GM21737 (cell line): Measurements from ENCODE around the gene BPIFA2.
"Not testable (repeated sequence)": the region's sequence is repeated elsewhere in the genome, so short reads cannot be mapped to it uniquely, and the experiment has no call there.

Experiments
- ATAC-seq: cut with Tn5 transposase; IDR thresholded peaks from one replicate; pipeline ENCODE4 v1.9.1; 2021; ENCODE audit warnings: mild to moderate bottlenecking, moderate library complexity; ENCODE audit not compliant: unreplicated experiment

BPIFA2 gene, protein sequence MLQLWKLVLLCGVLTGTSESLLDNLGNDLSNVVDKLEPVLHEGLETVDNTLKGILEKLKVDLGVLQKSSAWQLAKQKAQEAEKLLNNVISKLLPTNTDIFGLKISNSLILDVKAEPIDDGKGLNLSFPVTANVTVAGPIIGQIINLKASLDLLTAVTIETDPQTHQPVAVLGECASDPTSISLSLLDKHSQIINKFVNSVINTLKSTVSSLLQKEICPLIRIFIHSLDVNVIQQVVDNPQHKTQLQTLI

DNA sequence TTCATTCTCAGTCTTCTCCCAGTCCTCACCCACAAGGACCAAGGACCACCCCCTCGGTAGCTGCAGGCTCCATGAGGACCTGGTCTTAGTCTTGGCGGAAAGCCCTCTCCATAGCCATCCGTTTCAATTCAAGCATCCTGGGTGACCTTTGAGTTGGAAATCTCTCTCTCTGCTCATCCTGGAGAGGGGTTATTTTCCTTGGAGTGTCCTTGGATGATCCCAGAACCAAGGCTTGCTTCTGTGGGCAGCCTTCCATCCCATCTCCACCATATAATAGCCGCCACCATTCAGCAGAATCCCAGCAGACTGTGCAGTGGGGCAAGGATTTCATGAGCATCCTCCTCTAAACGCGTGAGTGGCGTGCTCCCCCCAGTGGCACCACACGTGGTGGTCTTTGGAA, at the start of gene BPIFA2:
Gene BPIFA2, plus strand, starts transcription at position 301 of the 400 bp plus-strand sequence. CDS start 987 bp downstream, outside the sequence.
- ATAC-seq: no peak

DNA sequence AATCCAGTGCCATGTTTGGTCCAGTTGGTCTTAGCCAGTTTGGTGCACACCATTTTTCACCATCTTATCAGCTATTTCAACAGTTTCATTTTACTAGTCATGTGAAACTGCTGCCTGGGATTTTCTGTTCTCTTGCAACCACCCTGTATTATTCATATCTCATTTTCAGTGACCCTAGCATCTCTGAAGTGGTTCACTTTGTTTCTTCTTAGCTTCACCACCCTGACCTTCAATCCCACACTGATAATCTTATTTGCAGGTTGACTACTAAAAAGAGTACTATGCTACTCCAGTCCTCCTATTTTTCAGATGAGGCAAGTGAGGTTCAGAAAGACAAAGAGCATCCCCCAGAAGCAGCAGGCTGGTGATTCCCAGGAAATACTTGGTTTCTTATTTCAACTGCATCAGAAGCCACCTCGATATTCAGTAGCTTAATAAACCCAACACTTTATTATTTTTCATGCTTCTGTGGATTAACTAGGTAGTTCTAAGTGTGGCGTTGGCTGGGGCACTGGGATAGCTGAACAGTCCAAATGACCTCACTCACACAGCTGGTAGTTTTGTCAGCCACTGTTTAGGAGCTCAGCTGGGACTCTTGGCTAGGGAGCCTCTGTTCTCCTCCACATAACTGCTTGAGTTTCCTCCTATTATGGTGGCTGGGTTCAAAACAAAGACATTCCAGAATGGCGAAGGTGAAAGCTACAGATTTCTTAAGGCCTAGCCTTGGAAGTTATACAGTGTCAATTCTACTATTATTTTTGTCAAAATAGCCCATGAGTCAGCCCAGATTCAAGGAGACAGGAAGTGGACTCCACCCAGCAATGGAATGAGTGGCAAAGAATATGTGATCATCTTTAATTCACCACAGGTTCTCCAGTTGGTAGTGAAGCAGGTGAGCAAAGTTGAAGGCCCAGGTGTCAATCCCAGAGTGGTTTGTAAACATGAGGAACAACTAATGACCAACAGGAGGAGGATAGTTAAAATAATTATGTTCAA, 47.9 kb upstream of the BPIFA2 start:
- no peak for ATAC-seq

DNA sequence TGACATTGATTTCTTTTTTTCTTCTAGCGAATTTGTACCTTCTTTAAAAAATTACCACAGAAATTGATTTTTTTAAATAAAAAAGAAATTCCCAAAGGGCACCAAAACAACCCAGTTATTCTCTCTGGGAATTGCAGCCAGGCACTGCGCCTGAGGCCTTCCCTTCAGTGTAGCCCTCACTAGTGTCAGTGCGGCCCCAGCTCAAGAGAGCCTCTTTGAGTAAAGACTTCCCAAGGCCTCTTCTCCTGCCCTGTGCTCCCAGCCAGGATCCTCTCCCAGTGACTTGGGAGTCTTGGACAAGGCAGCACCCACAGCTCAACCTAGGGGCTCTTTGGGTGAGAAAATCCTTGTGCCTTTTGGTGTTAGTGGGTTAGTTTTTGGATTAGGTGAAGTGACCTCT, 47.0 kb upstream of the BPIFA2 start:
- no peak for ATAC-seq

DNA sequence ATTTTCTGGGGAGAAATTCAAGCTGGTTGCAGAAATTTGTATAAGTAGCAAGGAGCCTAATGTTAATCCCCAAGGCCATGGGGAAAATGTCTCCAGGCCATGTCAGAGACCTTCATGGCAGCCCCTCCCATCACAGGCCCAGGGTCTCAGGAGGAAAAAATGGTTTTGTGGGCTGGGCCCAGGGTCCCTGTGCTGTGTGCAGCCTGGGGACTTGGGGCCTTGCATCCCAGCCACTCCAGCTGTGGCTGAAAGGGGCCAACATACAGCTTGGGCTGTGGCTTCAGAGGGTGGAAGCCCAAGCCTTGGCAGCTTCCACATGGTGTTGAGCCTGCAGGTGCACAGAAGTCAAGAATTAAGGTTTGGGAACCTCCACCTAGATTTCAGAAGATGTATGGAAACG, 45.7 kb upstream of the BPIFA2 start:
- ATAC-seq: not testable (repeated sequence)

DNA sequence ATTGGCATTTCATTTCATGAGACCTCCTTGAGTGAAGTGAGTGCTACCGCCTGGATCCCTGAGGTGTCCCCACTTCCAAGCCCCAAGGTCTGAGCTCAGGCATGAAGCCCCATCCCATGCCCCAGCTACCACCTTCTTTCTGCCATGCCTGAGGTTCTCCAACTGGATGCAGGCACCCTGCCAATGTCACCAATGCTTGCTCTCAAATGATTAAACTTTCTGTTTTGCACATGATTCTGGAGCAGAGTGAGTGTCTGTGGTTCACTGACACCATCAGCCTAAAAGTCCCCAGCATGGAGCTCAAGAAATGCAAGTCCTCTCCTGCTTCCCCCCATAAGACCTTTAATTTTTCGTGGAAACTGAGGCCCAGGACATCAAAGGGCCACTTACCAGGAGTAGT, 43.7 kb upstream of the BPIFA2 start:
- no peak for ATAC-seq

DNA sequence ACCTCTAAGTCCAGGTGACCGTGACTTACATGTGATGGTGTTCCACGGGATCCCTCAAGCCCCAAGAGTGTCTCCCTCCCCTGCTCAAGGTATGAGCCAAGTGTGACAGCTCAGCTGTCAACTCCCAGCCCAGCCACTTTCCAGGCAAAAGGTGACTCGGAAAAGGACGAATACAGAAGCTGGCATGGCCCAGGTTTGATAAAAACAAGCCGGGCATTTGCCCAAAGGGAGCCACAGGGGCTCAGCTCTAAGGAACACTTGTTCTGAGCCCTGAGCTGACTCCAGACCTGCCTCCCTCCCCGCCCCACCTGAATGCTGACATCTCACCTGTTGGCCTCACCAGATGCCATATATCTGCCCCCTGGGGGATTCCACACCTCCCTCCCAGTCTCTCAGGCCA, 43.0 kb upstream of the BPIFA2 start:
- ATAC-seq: no peak

DNA sequence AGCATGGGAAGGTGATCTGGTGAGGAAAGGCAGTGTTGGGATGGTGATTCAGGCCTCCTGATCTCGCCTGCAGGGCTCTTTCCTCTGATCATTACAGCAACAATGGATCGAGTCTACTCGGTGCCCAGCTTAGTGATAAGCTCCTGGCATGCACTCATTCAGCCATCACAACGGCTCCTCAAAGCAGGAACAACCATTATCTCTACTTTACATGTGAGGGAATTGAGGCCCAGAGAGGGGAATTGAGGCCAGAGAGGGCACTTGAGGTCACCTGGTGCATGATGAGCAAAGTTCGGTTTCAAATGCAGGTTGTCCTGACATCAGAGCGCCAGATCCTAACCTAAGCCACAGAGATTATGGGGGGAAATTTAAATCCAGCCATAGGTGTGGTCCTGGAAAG, 42.0 kb upstream of the BPIFA2 start:
- no peak for ATAC-seq

DNA sequence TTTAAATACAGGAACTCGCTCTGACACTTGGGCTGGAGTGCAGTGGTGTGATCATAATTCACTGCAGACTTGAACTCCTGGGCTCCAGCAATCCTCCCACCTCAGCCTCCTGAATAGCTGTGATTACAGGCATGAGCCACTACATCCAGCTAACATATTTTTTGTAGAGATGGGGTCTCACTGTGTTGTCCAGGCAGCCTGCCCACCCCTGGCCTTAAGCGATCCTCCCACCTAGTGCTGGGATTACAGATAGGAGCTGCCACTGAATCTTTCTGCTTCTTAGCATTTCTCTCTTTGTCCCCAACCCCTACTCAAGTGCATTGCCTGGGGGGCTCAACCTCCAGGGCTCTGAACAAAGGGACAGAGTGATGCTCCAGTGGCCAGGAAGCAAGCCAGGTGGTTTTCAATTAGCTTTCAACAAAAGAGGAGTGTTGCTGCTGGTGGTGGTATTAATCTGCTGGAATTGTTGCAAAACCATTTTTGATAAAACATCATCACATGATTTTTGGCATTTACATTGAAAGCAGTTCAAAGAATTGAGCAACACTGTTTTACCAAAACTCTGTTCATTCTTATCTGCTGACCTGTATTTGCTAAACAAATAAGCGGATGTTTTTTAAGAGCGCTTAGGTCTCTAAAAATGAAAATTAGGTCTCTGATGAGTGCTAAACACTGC, 40.4 kb upstream of the BPIFA2 start:
- ATAC-seq: no peak

DNA sequence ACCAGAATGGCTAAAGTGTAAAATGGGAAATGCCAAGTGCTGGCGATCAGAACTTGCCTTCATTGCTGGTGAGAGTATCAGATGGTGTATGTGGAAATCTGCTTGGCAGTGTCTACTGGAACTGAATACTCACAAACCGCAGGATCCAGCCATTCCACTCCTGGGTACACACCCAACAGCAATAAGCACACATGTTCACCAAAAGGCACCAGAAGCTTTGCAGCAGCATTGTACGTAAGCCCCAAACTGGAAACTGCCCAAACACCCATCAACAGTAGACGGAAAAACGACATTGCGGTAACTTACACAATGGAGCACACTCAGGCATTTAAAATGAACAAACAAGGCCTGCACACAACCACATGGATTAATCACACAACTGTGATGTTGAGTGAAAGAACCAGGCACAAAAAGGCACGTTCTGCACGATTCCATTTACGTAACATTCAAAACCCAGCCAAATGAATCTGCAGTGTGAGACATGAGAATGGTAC, 37.3 kb upstream of the BPIFA2 start:
- ATAC-seq: no peak

DNA sequence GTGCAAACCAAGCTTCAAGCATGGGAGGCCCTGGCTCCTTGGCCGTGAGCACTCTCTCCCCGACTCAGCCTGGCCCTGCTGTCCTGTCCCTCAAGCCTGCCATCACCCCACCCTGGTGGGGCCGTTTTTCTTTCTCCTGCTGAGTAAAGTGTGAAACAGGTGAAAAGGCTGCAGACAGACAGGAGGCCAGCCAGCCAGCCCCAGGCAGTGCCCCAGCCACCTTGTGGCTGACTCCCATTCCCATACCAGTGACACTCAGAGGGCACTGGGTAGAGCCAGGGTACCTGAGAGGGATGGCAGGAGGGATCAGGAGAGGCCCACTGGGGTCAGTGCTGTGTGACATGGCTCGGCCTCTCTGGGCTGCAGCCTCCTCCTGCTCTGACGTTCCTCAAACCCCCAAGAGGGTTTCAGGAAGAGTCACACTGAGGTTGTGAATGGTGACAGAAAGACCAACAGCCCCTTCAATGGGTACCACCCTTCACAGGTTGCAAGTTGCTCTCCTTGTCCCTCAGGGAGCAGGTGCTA, 35.9 kb upstream of the BPIFA2 start:
- no peak for ATAC-seq

DNA sequence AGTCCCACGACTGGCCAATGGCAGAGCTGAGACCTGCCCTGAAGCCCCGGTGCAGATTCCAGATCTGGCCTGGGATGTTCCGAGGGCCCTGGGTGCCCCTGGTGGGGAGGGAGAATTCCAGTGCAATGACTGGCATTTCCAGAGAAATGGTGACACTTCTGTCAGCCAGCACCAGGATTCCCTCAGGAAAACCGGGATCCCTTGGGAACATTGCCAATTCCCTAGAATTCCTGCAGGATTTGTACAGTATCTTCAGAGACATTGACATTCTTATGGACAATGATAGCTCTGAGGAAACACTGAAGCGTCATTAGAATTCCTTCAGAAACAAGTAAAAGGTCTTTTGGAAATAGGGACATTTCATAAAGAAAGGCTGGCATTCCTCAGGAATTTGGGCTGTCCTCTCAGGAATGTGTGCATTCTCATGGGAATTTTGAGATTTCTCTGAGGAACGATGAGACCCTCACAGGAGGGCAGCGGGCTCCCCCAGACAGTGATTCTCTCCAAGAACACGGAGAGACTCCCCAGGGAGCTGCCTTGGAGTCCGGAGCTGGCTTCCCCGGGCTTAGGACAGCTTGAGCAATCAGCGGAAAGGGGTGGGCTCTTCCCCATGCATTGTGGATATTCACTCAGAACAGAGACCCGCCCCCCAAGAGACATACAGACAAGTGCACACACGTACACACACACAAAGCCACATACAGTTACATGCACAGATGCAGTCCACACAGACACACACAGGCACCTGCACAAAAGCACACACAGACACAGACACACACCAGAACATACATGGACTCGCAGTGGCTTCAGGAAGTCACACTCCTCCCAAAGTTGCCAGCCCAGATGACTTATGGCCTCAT, 35.2 kb upstream of the BPIFA2 start:
- ATAC-seq: no peak

DNA sequence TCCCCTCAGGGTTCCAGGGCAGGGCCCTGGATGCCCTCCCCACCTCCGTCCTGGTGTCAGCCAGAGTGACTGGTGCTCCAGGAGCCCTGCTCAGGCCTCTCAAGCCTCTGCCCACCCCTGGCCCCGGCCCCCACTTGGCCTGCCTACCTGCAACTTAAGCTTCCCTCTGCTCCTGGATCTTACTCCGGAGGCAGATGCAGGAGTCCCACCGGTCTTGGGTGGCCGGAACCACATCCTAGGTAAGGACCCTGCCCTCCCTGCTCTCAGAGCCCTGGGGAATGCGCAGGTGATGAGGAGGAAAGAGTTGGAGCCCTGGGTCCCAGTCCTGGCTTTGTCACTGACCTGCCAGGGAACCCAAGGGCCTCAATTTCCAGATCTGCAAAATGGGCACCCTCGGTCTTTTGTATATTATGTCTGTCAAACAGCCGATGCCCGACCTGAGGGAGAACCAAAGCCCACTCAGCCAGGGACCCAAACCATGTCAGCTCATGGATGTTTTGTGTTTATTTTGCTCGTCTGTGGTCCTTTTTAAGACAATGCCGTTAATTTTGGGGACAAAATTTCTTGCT, 34.5 kb upstream of the BPIFA2 start:
- no peak for ATAC-seq

DNA sequence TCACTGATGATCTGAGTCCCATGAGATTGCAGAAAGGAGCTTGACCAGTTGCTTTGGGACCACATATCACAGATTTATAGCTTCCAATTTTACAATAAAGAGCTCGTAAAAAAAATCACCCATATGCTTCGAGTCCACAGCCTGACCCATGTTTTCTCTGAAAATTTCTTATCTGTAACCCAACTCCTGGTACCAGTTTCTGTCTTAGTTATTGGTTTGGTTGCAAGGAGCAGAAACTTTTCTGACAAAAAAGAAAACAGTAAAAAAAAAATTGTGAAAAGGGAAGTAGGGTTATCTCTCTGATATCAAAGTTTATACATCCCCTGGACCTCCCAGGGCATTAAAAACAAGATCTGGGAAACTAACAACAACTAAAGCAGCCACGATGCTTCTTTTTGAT, 30.8 kb upstream of the BPIFA2 start:
- ATAC-seq: no peak

DNA sequence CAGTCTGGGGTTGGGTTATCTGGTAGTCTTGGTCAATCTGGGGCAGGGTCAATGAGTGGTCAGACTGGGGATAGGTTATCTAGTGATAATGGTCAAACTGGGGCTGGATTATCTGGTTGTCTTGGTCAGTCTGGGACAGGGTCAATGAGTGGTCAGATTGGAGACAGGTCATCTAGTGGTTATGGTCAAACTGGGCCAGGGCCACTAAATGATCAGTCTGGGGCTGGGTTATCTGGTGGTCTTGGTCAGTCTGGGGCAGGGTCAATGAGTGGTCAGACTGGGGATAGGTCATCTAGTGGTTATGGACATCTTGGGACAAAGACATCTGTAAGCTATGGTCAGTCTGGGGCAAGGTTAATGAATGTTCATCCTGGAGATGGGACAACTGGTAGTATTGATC, 28.5 kb upstream of the BPIFA2 start:
- no peak for ATAC-seq

DNA sequence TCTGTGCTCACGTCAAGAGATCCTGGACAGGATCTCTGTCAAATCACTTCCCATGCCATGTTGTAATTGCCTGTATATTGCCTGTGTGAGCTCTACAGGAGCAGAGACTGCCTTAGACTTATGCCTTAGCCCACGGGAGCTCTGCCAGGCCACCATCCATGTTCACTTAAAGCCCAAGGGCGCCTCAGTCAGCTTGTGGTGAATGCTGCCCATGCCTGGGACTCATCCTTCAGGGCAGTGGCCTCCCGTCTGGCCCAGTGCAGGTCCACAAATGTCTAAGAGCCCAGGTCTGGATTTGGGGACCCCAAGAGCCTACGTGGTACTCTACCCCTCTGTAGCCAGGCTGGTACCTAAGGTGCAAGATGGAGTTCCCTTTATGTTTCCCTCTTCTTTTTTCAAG, 22.4 kb upstream of the BPIFA2 start:
- no peak for ATAC-seq

DNA sequence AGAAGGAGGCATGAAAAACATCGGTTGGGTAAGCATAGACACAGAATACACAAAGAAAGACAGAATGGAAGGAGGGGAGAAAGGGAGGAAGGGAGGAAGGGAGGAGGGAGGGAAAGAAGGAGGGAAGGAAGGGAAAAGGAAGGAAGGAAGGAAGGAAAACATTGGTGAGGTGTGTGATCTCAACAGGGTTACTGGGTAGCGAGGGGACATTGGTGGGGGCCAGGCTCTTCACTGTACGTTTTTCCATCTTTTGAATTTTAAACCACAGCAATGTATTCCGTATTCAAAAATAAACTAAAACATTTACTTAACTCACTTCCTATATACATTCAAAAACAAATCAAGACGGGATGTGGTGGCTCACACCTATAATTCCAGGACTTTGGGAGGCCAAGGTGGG, 20.7 kb upstream of the BPIFA2 start:
- ATAC-seq: no peak

DNA sequence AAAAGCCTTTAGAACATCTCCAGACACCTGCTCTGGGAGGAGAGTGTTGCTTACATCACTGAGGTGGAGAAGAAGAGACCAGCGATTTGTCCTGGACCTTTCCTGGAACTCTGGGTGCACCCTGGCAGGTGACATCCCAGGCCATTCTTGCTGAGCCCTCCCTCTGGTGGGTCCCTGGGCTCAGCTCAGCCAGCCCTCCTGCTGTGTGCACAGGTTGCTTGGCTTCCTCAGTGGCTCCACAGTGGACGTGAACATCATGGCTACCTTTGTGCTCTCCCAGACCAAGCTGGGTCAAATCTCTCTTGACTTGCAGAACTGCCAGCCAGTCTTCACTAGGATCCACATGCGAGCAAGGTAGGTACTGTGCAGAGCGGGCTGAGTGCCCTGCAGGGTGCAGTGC, 19.9 kb upstream of the BPIFA2 start:
- ATAC-seq: no peak

DNA sequence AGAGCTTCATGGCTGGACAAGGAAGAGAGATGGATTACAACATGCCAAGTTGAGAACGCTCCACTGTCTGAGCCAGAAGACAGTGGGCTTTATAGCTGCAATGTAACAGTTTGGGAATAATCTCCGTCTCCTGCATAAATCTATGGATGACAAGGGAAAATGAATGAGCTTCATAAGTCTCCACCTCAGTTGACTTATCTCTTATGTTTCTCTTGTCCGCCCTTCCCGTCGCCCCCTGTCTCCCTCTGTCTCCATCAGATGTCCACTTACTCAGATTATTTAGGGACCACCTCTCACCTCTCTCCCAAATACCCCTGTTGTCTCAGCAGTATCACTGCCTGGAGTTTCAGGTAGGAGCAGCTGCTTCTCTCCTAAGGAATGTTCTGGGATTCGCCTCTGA, 13.7 kb upstream of the BPIFA2 start:
- no peak for ATAC-seq

DNA sequence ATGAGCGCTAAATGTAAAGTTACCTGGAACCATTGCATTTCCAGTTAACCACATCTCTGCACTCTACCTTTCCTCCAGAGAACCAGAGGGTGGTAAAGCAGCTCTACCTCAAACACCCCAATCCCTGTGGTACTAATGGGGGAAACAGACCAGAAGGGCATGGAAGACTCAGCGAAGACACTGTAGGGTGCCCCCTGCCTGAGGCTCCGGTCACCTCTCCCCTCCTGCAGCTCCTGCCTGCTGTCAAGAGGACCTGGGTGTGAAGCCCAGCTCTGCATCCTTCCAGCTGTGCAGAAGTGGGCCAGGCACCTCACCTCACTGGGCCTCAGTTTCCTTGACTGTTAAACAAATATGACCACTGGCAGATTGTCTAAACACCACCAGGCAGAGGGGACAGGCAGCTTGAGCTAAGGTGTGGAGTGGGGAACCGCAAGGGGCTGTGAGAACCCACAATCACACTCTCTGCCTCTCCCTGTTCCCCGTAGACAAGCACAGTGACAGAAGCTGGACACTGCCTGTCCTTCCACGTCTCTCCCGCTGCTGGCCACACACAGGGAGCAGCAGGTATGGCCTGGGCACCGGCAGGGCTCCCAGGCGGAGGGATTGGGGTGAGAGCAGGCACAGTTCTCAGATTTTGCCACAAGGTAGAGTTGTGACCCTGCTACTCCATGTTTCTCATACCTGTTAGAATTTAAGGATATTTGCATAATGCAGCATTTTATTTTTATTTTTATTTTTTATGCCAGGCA, 9.1 kb upstream of the BPIFA2 start:
- ATAC-seq: no peak
